Fibroblast of skin of left quadriceps (primary cell): ENCODE measurements around the gene SIL1.
"Not testable (repeated sequence)": the region's sequence is repeated elsewhere in the genome, so short reads cannot be mapped to it uniquely, and the experiment has no call there.

Experiments
- DNase-seq, 2 experiments: peaks; one replicate each; pipeline ENCODE4 v3.0.0-alpha.2; 2013; ENCODE audit warnings: low read depth in 2 of 2

Gene SIL1

GRCh38 chr5:138926257-138926656 lies 271.9 kb downstream of the SIL1 start:
- no peak for DNase-seq

GRCh38 chr5:138925090-138925635 lies 273.0 kb downstream of the SIL1 start:
- DNase-seq = no peak

GRCh38 chr5:138922494-138922893 lies 275.7 kb downstream of the SIL1 start:
- DNase-seq = no peak

- not testable (repeated sequence) for DNase-seq
Observed at GRCh38 chr5:138921362-138921761, 276.8 kb downstream of the SIL1 start.

- DNase-seq = no peak
Observed at GRCh38 chr5:138920181-138920580, 278.0 kb downstream of the SIL1 start.

GRCh38 chr5:138918686-138919085 lies 279.5 kb downstream of the SIL1 start:
- no peak for DNase-seq

- no peak for DNase-seq
Observed at GRCh38 chr5:138914338-138914737, 283.8 kb downstream of the SIL1 start.

GRCh38 chr5:138913773-138914172 lies 284.4 kb downstream of the SIL1 start:
- DNase-seq = no peak

GRCh38 chr5:138912093-138912492 lies 286.1 kb downstream of the SIL1 start:
- no peak for DNase-seq

- DNase-seq = no peak
Observed at GRCh38 chr5:138911441-138911840, 286.7 kb downstream of the SIL1 start.

- no peak for DNase-seq
Observed at GRCh38 chr5:138910546-138911185, 287.5 kb downstream of the SIL1 start.

- DNase-seq = no peak
Observed at GRCh38 chr5:138909734-138910133, 288.4 kb downstream of the SIL1 start.

- peak; percentile 29 to 44 for DNase-seq
Observed at GRCh38 chr5:138905541-138905940, 292.6 kb downstream of the SIL1 start.

GRCh38 chr5:138903130-138903775 lies 294.9 kb downstream of the SIL1 start:
- peak; percentile 24 to 27 for DNase-seq

GRCh38 chr5:138901716-138902115 lies 296.5 kb downstream of the SIL1 start:
- no peak for DNase-seq

- no peak for DNase-seq
Observed at GRCh38 chr5:138900281-138900965, 297.7 kb downstream of the SIL1 start.

GRCh38 chr5:138898742-138899141 lies 299.4 kb downstream of the SIL1 start:
- no peak for DNase-seq

GRCh38 chr5:138898299-138898698 lies 299.9 kb downstream of the SIL1 start:
- no peak for DNase-seq
